B cell (primary cell): ENCODE measurements around the gene TUT1. TPM values are rescaled to one million over a fixed set of nuclear protein-coding genes. Genes with fewer than 3 reads are reported as not detected.

ENCODE experiments used
- ATAC-seq: fragments of 200-7000 bp; cut with Tn5 transposase; one replicate; pipeline ENCODE4 v1.10.0; 2021; ENCODE audit warnings: low read depth, mild to moderate bottlenecking, moderate number of reproducible peaks, moderate library complexity
- CTCF ChIA-PET: fragments of 350-600 bp; sonication (Branson Sonifier 250); formaldehyde crosslinking; loops from one replicate; lab custom pipeline; 2021; ENCODE audit warnings: antibody characterized with exemption, inconsistent platforms; lab: Charles Lee
- POLR2A ChIA-PET: fragments of 350-600 bp; sonication (Branson Sonifier 250); formaldehyde crosslinking; loops from one replicate; lab custom pipeline; 2021; ENCODE audit warnings: antibody characterized with exemption; lab: Charles Lee
- DNase-seq: peaks from one replicate; pipeline ENCODE4 v3.0.0; 2013
- H2AFZ ChIP-seq: 2 replicates; pipeline ENCODE4 v1.6.1; 2012; ENCODE audit warnings: mild to moderate bottlenecking, low read depth, low read length; ENCODE audit not compliant: insufficient read depth, poor library complexity, severe bottlenecking
- H3K27ac ChIP-seq, 2 donors: 1 replicate in 1 of 2; 2 replicates in 1 of 2; pipeline ENCODE4 v1.5.1; 2012 to 2013; ENCODE audit warnings: low read length in 2 of 2, mild to moderate bottlenecking in 2 of 2, moderate library complexity in 1 of 2
- H3K27me3 ChIP-seq, 4 experiments: fragments of 200-600 bp in 1 of 4; sonication (generic) in 1 of 4; replicated peaks in 1 of 4; 1 replicate in 2 of 4; 2 replicates in 2 of 4; pipeline versions ENCODE4 v1.6.1 to v1.7.0; 2013 to 2016; ENCODE audit warnings: low read length in 3 of 4, mild to moderate bottlenecking in 2 of 4, mixed read lengths in 1 of 4, moderate library complexity in 1 of 4; ENCODE audit not compliant: insufficient read depth in 4 of 4, control insufficient read depth in 3 of 4; ENCODE audit errors: control extremely low read depth in 1 of 4
- H3K36me3 ChIP-seq, 2 experiments: replicated peaks in 1 of 2; 1 replicate in 1 of 2; 2 replicates in 1 of 2; pipeline versions ENCODE4 v1.6.1 to v1.7.1; 2013; ENCODE audit warnings: low read length in 1 of 2; ENCODE audit not compliant: insufficient read depth in 2 of 2, control insufficient read depth in 1 of 2; ENCODE audit errors: control extremely low read depth in 1 of 2, extremely low read depth in 1 of 2
- H3K4me1 ChIP-seq, 2 donors: fragments of 200-600 bp in 1 of 2; sonication (generic) in 1 of 2; 1 replicate in 1 of 2; 2 replicates in 1 of 2; pipeline versions ENCODE4 v1.5.1 to v1.6.1; 2013 to 2017; ENCODE audit warnings: low read length in 2 of 2; ENCODE audit not compliant: control insufficient read depth in 2 of 2, insufficient read depth in 2 of 2
- H3K4me2 ChIP-seq: replicated peaks from 2 replicates; pipeline ENCODE3; 2012; ENCODE audit warnings: mild to moderate bottlenecking, low read depth, low read length; ENCODE audit not compliant: poor library complexity, severe bottlenecking
- H3K4me3 ChIP-seq, 5 experiments: fragments of 200-600 bp in 1 of 5; sonication (generic) in 1 of 5; 1 replicate in 3 of 5; 2 replicates in 2 of 5; pipeline versions ENCODE4 v1.5.1 to v1.7.0; 2011 to 2016; ENCODE audit warnings: low read length in 4 of 5, mild to moderate bottlenecking in 4 of 5, low read depth in 2 of 5, control low read depth in 1 of 5, moderate library complexity in 1 of 5; ENCODE audit not compliant: insufficient read depth in 1 of 5; ENCODE audit errors: control extremely low read depth in 1 of 5, extremely low read depth in 1 of 5
- H3K79me2 ChIP-seq: fragments of 200-600 bp; sonication (generic); one replicate; pipeline ENCODE4 v1.6.0; 2016; ENCODE audit warnings: low read length; ENCODE audit not compliant: control insufficient read depth, insufficient read depth
- H3K9ac ChIP-seq: fragments of 200-600 bp; sonication (generic); 2 replicates; pipeline ENCODE4 v1.6.1; 2017; ENCODE audit warnings: mild to moderate bottlenecking, low read length, moderate library complexity
- H3K9me3 ChIP-seq, 3 donors: one replicate each; pipeline versions ENCODE4 v1.6.1 to v1.7.1; 2013; ENCODE audit warnings: low read length in 2 of 3; ENCODE audit not compliant: control insufficient read depth in 2 of 3, insufficient read depth in 1 of 3; ENCODE audit errors: control extremely low read depth in 1 of 3
- H4K20me1 ChIP-seq: 2 replicates; pipeline ENCODE4 v1.6.0; 2012; ENCODE audit warnings: mild to moderate bottlenecking, low read length; ENCODE audit not compliant: insufficient read depth, control insufficient read depth, poor library complexity, severe bottlenecking
- H3K27ac Mint-ChIP-seq: one replicate; pipeline ENCODE4 v1.8.0; 2021; ENCODE audit warnings: mixed read lengths
- H3K27me3 Mint-ChIP-seq: one replicate; pipeline ENCODE4 v1.8.0; 2021; ENCODE audit warnings: mixed read lengths
- H3K4me1 Mint-ChIP-seq: one replicate; pipeline ENCODE4 v1.8.0; 2021; ENCODE audit warnings: mixed read lengths
- H3K4me3 Mint-ChIP-seq: one replicate; pipeline ENCODE4 v1.8.0; 2021; ENCODE audit warnings: mixed read lengths
- H3K9me3 Mint-ChIP-seq: one replicate; pipeline ENCODE4 v1.8.0; 2022; ENCODE audit warnings: mixed read lengths; ENCODE audit not compliant: insufficient read depth
- CTCF ChIP-seq: fragments of 200-600 bp; IDR thresholded peaks from one replicate; pipeline ENCODE4 v1.8.0; 2022; ENCODE audit warnings: antibody characterized with exemption, mild to moderate bottlenecking
- EZH2 ChIP-seq: IDR thresholded peaks from 2 replicates; pipeline ENCODE4 v1.6.1; 2012; ENCODE audit warnings: borderline replicate concordance, low read depth, mild to moderate bottlenecking, moderate library complexity, low read length; ENCODE audit not compliant: insufficient read depth, poor library complexity, severe bottlenecking
- WGBS: methylation state at CpG from one replicate; pipeline ENCODE4 v1.1.5; 2013; ENCODE audit warnings: missing lambda C conversion rate; ENCODE audit not compliant: insufficient coverage; 5-methylcytosine and 5-hydroxymethylcytosine counted together
- intact Hi-C: fragments of 100-400 bp; cut with micrococcal nuclease; formaldehyde crosslinking; loops from one replicate; pipeline ENCODE4 v1.10.0; 2022
- polyA plus RNA-seq: library from polyadenylated mRNA; depleted of rRNA; stranded (reverse); fragments of >200 nt; gene quantifications from 2 replicates; pipeline ENCODE4 v1.2.3, GENCODE V29; 2012
- total RNA-seq, 2 donors: library from RNA; stranded (reverse); fragments of 120-200 nt in 1 of 2; gene quantifications; 1 replicate in 1 of 2; 2 replicates in 1 of 2; pipeline versions ENCODE4 v1.2.3 to v1.2.4, GENCODE V29; 2013 to 2022

Gene TUT1
- total and polyA plus RNA-seq, 2 donors (not counting 1 experiment from before 2014, with no cell fraction given) = 31.1 to 47.7 TPM

- CTCF ChIA-PET = interaction anchor here (1.0 kb wide), 1 partner anchor 10 kb away, joined by 4 read pairs; the partner anchor contains the start of gene TUT1
- TF ChIP-seq EZH2 (no peak), CTCF (no peak)
- H3K4me3 ChIP-seq = no peak overlapping the region
Measured at GRCh38 chr11:62580959-62581715, 10.2 kb downstream of the TUT1 start.

GRCh38 chr11:62579252-62579651, 12.1 kb downstream of the TUT1 start:
- ATAC-seq = no peak
- no peaks in the 10 kb centered on the region for H3K9me3 Mint-ChIP-seq
- POLR2A ChIA-PET = no interaction called here
- CTCF ChIA-PET = interaction anchor here (0.5 to 2.8 kb wide), 2 partner anchors 12 to 14 kb away, joined by 4 to 10 read pairs; partner anchors contain the start of gene TUT1
- H3K27me3 Mint-ChIP-seq = no peaks in the 10 kb centered on the region
- Histone ChIP-seq H2AFZ (no peak overlapping the region), H3K36me3 (peaks cover 1 to 46% of the 10 kb centered on the region in 2 experiments), H3K27me3 (no peaks in the 10 kb centered on the region), H3K4me2 (no peak overlapping the region), H3K79me2 (peaks cover 21% of the 10 kb centered on the region), H3K9me3 (no peaks in the 10 kb centered on the region), H3K9ac (no peak overlapping the region), H4K20me1 (no peaks in the 10 kb centered on the region), H3K4me1 (peaks cover 5 to 11% of the 10 kb centered on the region in 2 donors), H3K27ac (no peak overlapping the region), H3K4me3 (no peak overlapping the region)
- no peak overlapping the region for H3K27ac Mint-ChIP-seq
- H3K4me3 Mint-ChIP-seq = no peak overlapping the region
- TF ChIP-seq EZH2 (no peak), CTCF (no peak)
- WGBS = no CpG with 5 or more reads among the region's 2 CpGs
- peaks cover 9% of the 10 kb centered on the region for H3K4me1 Mint-ChIP-seq
- intact Hi-C loops = no loop called here
- no peak for DNase-seq

More at GRCh38 chr11:62580959-62581715, 10.2 kb downstream of the TUT1 start:
- ATAC-seq = no peak
- Mint-ChIP-seq H3K27me3 (no peaks in the 10 kb centered on the region), H3K27ac (no peak overlapping the region), H3K4me3 (no peak overlapping the region), H3K4me1 (peaks cover 3% of the 10 kb centered on the region), H3K9me3 (no peaks in the 10 kb centered on the region)
- Histone ChIP-seq H3K4me1 (no peaks in the 10 kb centered on the region), H3K27ac (no peak overlapping the region), H3K9me3 (no peaks in the 10 kb centered on the region), H4K20me1 (peaks cover 8% of the 10 kb centered on the region), H2AFZ (no peak overlapping the region), H3K27me3 (no peaks in the 10 kb centered on the region), H3K4me2 (no peak overlapping the region), H3K9ac (no peak overlapping the region), H3K79me2 (peaks cover 37% of the 10 kb centered on the region), H3K36me3 (peaks cover 1 to 51% of the 10 kb centered on the region in 2 experiments)
- POLR2A ChIA-PET = no interaction called here
- no peak for DNase-seq
- WGBS = over 99% methylated on average over 9 of the region's 18 CpGs
- intact Hi-C loops = no loop called here
